Mucosa of descending colon (tissue), 3 donors: Measurements from ENCODE around the gene SH2D3A. TPM values are rescaled to one million over a fixed set of nuclear protein-coding genes. Genes with fewer than 3 reads are reported as not detected.

ENCODE experiments used
- ATAC-seq: fragments of 200-7000 bp; cut with Tn5 transposase; one replicate; pipeline ENCODE4 v1.9.1; 2020; ENCODE audit warnings: mild to moderate bottlenecking, moderate library complexity
- DNase-seq, 3 donors: peaks; one replicate each; pipeline ENCODE4 v3.0.0-alpha.2; 2020
- H3K36me3 ChIP-seq: fragments of 200-600 bp; one replicate; pipeline ENCODE4 v1.8.0; 2021; ENCODE audit warnings: low read depth, mild to moderate bottlenecking
- H3K4me1 ChIP-seq: fragments of 200-600 bp; one replicate; pipeline ENCODE4 v1.8.0; 2021; ENCODE audit warnings: low read depth, mild to moderate bottlenecking
- H3K4me3 ChIP-seq: fragments of 200-600 bp; one replicate; pipeline ENCODE4 v1.8.0; 2021; ENCODE audit warnings: mild to moderate bottlenecking
- H3K9me3 ChIP-seq: fragments of 200-600 bp; one replicate; pipeline ENCODE4 v1.8.0; 2021; ENCODE audit warnings: mild to moderate bottlenecking
- intact Hi-C, 2 donors: fragments of 100-400 bp; cut with DNase I in 1 of 2; cut with micrococcal nuclease in 1 of 2; formaldehyde crosslinking; loops; one replicate each; pipeline versions ENCODE4 v1.11.0 to v1.11.1; 2022; cut with DNase I, micrococcal nuclease
- long read RNA-seq, 2 donors: library from polyadenylated mRNA; unstranded; transcript quantifications; one replicate each; pipeline ENCODE4 v2.0.0, GENCODE V29; 2019 to 2021
- total RNA-seq, 3 donors: library from RNA; stranded (reverse); fragmentation: NEBNext Ultra II Directional in 2 of 3; extraction: Animal tissue kit (Norgen Biotek cat#: 25700) in 2 of 3; gene quantifications; one replicate each; pipeline versions ENCODE4 v1.2.1 to v1.2.4, GENCODE V29; 2021 to 2023
- TF ChIP-seq, protein P1 (sequence below): fragments of 200-600 bp; IDR thresholded peaks from one replicate; pipeline ENCODE4 v1.8.0; 2022; ENCODE audit warnings: antibody characterized with exemption, mild to moderate bottlenecking
- donor health status: DM: no; HTN: no; CAD: no; lungs with moderate emphysema.
- donor health status: DM: no; HTN: no; CAD: no.
- donor health status: DM: no; HTN: yes; CAD: no.

SH2D3A gene
- total RNA-seq = 10 to 100 TPM; 26.4 to 80.5 (median 40.5) TPM
- long read RNA-seq, donor 1, partial matches to known transcripts = 4 of 13 reads
- long read RNA-seq, donor 1, other reads (novel, unspliced or antisense) = 7 of 13 reads
- long read RNA-seq, donor 2, transcript SH2D3A-201 (10 exons, 2,296 nt) = major isoform, 9 of 21 reads
- long read RNA-seq, donor 2, partial matches to known transcripts = 2 of 21 reads
- long read RNA-seq, donor 2, other reads (novel, unspliced or antisense) = 10 of 21 reads

DNA sequence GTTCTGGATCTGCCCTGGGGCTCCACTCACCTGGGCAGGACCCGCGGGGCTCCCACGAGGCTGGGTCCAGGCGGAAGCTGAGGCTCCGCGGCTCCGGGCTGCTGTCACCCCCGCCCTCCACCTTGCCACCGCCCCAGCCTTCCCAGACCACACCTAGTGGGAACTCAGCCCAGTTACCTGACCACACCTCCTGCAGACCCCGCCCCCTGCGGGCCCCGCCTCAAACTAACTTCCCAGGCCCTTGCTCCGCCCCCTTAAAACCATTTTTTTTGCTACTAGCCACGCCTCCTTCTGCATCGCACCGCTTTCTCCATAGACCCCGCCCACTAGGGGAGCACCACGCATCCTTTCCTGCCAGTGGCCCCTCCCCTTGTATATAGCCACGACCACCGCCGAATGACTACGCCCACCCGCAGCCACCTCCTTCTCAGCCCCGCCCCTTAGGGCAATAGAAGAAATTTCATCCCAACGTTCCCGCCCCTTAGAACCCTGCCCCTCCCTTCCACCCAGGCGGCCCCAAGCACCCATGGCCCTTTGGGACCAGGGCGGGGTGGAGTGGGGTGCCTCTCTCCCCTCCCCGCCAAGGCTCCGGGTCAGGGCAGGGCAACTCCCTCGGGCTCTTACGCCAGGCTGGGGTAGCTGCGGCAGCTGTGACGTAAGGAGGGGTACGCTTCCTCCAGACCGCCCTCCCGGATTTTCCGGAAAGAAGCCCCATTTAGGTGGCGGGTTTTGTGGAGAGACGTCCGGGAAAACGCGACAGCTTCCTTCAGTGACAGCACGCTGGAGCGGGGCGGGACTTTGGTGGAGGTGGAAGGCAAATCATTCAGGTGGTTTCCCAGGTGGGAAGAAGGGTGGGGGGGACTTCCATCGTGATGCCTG lies at the start of gene SH2D3A:
Gene SH2D3A (minus strand): TSS at position 79 of the 879 bp plus-strand sequence. CDS start 3,687 bp downstream, outside the sequence.
- TF ChIP-seq, protein P1, sequence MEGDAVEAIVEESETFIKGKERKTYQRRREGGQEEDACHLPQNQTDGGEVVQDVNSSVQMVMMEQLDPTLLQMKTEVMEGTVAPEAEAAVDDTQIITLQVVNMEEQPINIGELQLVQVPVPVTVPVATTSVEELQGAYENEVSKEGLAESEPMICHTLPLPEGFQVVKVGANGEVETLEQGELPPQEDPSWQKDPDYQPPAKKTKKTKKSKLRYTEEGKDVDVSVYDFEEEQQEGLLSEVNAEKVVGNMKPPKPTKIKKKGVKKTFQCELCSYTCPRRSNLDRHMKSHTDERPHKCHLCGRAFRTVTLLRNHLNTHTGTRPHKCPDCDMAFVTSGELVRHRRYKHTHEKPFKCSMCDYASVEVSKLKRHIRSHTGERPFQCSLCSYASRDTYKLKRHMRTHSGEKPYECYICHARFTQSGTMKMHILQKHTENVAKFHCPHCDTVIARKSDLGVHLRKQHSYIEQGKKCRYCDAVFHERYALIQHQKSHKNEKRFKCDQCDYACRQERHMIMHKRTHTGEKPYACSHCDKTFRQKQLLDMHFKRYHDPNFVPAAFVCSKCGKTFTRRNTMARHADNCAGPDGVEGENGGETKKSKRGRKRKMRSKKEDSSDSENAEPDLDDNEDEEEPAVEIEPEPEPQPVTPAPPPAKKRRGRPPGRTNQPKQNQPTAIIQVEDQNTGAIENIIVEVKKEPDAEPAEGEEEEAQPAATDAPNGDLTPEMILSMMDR = peak; percentile 7

DNA sequence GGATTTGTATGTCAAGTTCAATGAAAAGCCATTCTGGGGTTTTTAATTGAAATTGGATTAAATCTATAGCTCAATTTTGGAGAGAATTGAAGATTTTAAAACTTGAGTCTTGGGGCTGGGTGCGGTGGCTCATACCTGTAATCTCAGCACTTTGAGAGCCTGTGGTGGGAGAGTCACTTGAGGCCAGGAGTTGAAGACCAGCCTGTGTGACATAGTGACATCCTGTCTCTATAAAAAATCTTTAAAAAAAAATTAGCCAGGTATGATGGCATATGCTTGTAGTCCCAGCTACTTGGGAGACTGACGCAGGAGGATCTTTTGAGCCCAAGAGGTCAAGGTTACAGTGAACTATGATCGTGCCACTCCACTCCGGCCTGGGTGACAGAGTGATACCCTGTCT lies 46.4 kb upstream of the SH2D3A start:
- H3K4me1 ChIP-seq = no peaks in the 10 kb centered on the region
- H3K9me3 ChIP-seq = no peaks in the 10 kb centered on the region
- ATAC-seq (no peak), DNase-seq (no peak)
- no peak overlapping the region for H3K4me3 ChIP-seq
- intact Hi-C loops = no loop called here
- TF ChIP-seq, protein P1 = no peak
- H3K36me3 ChIP-seq = no peaks in the 10 kb centered on the region

More for the DNA sequence above, at the start of gene SH2D3A:
- peak; percentile 98 for DNase-seq
- Histone ChIP-seq H3K36me3 (no peaks in the 10 kb centered on the region), H3K4me3 (peak within 1 kb of the TSS; percentile 29), H3K9me3 (no peaks in the 10 kb centered on the region), H3K4me1 (peaks cover 12% of the 10 kb centered on the region)
- intact Hi-C loops = no loop called here
- ATAC-seq = peak; percentile 89

DNA sequence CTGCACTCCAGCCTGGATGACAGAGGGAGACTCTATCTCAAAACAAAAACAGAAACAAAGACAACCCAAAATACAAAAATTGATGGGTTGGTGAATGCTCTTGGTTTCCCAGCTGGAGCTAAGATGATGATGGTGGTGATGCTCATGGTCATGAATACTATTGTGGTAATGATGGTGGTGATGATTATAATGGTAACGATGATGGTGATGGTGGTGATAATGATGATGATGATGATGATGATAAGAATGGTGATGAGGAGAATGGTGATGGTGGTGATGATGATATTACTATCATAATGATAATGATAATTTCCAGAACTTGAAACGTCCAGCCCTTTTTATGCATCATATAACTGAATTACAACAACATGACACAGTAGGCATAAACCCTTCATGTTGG lies 45.4 kb upstream of the SH2D3A start:
- Histone ChIP-seq H3K36me3 (no peaks in the 10 kb centered on the region), H3K4me3 (no peak overlapping the region), H3K9me3 (no peaks in the 10 kb centered on the region), H3K4me1 (no peaks in the 10 kb centered on the region)
- DNase-seq (no peak), ATAC-seq (no peak)
- intact Hi-C loops = no loop called here
- TF ChIP-seq, protein P1 = no peak

DNA sequence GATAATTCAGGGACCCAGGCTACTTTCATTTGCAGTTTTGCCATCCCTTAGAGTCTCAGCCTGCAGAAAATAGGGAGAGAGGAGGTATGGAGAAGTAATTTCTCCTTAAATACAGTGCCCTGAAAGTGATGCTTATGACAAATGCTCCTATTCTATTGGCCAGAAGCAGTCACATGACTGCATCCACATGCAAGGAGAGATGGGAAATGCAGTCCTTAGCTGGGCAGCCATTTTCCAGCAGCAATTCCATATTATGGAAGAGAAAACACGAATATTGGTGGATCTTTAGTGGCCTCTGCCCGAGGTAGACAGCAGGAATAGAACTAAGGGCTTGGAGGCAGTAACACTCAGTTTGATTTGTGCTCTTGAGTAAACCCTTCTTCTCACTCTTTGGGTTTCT lies 44.7 kb upstream of the SH2D3A start:
- TF ChIP-seq, protein P1 = no peak
- intact Hi-C loops = no loop called here
- H3K36me3 ChIP-seq = no peaks in the 10 kb centered on the region
- DNase-seq = peak in 1 of 3 donors; percentile 22
- H3K9me3 ChIP-seq = no peaks in the 10 kb centered on the region
- no peaks in the 10 kb centered on the region for H3K4me1 ChIP-seq
- no peak overlapping the region for H3K4me3 ChIP-seq
- ATAC-seq = peak; percentile 62

DNA sequence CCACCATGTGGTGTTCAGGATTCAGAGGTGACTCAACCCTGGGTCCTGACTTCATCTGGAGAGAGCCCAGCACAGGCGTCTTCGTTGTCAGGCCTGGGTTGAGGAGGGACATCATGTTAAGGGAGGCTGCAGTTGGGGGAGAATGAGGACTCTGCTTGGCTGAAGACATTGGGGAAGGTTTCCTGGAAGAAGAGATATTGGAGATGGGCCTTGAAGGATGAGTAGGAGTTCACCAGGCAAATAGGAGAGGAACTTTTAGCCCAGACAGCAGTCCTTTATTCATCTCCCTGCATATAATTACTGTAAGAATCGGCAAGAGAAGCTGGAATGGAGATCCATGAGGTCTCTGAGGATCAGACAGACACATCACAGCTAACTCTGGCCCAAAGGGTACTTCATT lies 44.1 kb upstream of the SH2D3A start:
- no peaks in the 10 kb centered on the region for H3K36me3 ChIP-seq
- TF ChIP-seq, protein P1 = no peak
- no peaks in the 10 kb centered on the region for H3K9me3 ChIP-seq
- intact Hi-C loops = no loop called here
- no peaks in the 10 kb centered on the region for H3K4me1 ChIP-seq
- DNase-seq (no peak), ATAC-seq (no peak)
- H3K4me3 ChIP-seq = no peak overlapping the region
